ENCODE data around the gene SLC22A1. TPM values are rescaled to one million over a fixed set of nuclear protein-coding genes. Genes with fewer than 3 reads are reported as not detected.

The SLC22A1 gene
- total and polyA plus RNA-seq, 2 experiments from 2014 or later = 0.10 to 0.65 TPM

- TF ChIP-seq REST (IDR thresholded peaks at IDR 0.05; ENCODE audit: unreplicated experiment) (no peak), CREB1 (CRISPR knock-in tag; IDR thresholded peaks at IDR 0.05; ENCODE audit: low read depth) (no peak)
- TF ChIP-seq, protein P1, sequence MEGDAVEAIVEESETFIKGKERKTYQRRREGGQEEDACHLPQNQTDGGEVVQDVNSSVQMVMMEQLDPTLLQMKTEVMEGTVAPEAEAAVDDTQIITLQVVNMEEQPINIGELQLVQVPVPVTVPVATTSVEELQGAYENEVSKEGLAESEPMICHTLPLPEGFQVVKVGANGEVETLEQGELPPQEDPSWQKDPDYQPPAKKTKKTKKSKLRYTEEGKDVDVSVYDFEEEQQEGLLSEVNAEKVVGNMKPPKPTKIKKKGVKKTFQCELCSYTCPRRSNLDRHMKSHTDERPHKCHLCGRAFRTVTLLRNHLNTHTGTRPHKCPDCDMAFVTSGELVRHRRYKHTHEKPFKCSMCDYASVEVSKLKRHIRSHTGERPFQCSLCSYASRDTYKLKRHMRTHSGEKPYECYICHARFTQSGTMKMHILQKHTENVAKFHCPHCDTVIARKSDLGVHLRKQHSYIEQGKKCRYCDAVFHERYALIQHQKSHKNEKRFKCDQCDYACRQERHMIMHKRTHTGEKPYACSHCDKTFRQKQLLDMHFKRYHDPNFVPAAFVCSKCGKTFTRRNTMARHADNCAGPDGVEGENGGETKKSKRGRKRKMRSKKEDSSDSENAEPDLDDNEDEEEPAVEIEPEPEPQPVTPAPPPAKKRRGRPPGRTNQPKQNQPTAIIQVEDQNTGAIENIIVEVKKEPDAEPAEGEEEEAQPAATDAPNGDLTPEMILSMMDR (conservative IDR thresholded peaks at IDR 0.05; ENCODE audit: low read depth in 2 of 2) = no peak
These were observed 27.7 kb upstream of the SLC22A1 start (continued) for GRCh38 chr6:160093946-160094345.

GRCh38 chr6:160095146-160095845 is 26.3 kb upstream of the SLC22A1 start:
- Histone ChIP-seq H3K4me2 (no peak overlapping the region), H3K4me3 (no peak overlapping the region), H3K4me1 (ENCODE audit: insufficient read depth) (no peaks in the 10 kb centered on the region), H3K9me2 (ENCODE audit: insufficient read depth) (no peaks in the 10 kb centered on the region), H2AFZ (no peak overlapping the region), H3K79me2 (replicated peaks; ENCODE audit: insufficient read depth) (no peaks in the 10 kb centered on the region), H3K27ac (ENCODE audit: low read depth) (no peak overlapping the region), H3K27me3 (ENCODE audit: insufficient read depth) (no peaks in the 10 kb centered on the region), H3K36me3 (ENCODE audit: insufficient read depth) (peaks cover 26% of the 10 kb centered on the region), H4K20me1 (replicated peaks; ENCODE audit: insufficient read depth) (no peaks in the 10 kb centered on the region; the same call in 1 of the 2 replicates), H3F3A (replicated peaks; ENCODE audit: low read depth) (no peaks in the 10 kb centered on the region)
- H3K27ac Mint-ChIP-seq = no peak overlapping the region
- no peaks in the 10 kb centered on the region for H3K4me1 Mint-ChIP-seq
- H3K36me3 Mint-ChIP-seq (ENCODE audit: low read depth) = peaks cover 70% of the 10 kb centered on the region
- H3K9me3 Mint-ChIP-seq = no peaks in the 10 kb centered on the region; the same call in 2 of the 3 replicates
- H3K4me3 Mint-ChIP-seq = no peak overlapping the region
- ATAC-seq (no peak), DNase-seq (ENCODE audit: low spot score) (no peak)
- peaks cover 6% of the 10 kb centered on the region for H3K27me3 Mint-ChIP-seq (ENCODE audit: insufficient read depth, low read depth, poor library complexity)
- TF ChIP-seq ZNF331 (CRISPR knock-in tag; IDR thresholded peaks at IDR 0.05; ENCODE audit: low read depth) (no peak), STAT1 (IDR thresholded peaks at IDR 0.05; ENCODE audit: unreplicated experiment) (no peak), ZNF462 (CRISPR knock-in tag; IDR thresholded peaks at IDR 0.05) (no peak), EZH2 (IDR thresholded peaks at IDR 0.05; ENCODE audit: low read depth, unreplicated experiment) (no peak), ZNF114 (CRISPR knock-in tag; IDR thresholded peaks at IDR 0.05) (no peak), EZH2phosphoT487 (IDR thresholded peaks at IDR 0.05; ENCODE audit: unreplicated experiment) (no peak), NANOG (IDR thresholded peaks at IDR 0.05; ENCODE audit: borderline replicate concordance) (no peak), POLR2AphosphoS5 (IDR thresholded peaks at IDR 0.05; ENCODE audit: low read depth) (no peak), CREB1 (CRISPR knock-in tag; IDR thresholded peaks at IDR 0.05; ENCODE audit: low read depth) (no peak)

All from GM23338 (cell line).